ENCODE results near the gene MOB1B.
A peak's percentile ranks its signal among the peaks of the same experiment; 100 is the strongest.
"Not testable (repeated sequence)": the region's sequence is repeated elsewhere in the genome, so short reads cannot be mapped to it uniquely, and the experiment has no call there.

Gene MOB1B

GRCh38 chr4:71009890-71010588, 107.9 kb downstream of the MOB1B start:
- no peak for DNase-seq (ENCODE audit: extremely low read depth, low read depth)
- peak; percentile 55 for TF ChIP-seq CTCF (IDR thresholded peaks at IDR 0.05; ENCODE audit: low read depth, low read length)

DNA sequence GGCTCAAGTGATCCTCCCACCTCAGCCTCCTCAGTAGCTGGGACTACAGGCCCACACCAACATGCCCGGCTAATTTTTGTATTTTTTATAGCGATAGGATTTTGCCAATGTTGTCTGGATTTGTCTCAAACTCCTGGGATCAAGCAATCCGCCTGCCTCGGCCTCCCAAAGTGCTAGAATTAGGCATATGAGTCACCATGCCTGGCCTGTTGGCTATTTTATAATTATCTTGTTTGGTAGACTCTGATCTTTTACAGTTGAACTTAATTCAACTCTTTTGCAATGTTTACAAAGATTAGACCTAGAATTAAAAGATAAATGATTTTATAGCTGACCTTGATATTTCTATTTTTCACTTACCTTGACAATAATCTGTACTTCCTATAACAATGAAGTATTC, 109.3 kb downstream of the MOB1B start:
- no peak for TF ChIP-seq CTCF (IDR thresholded peaks at IDR 0.05; ENCODE audit: low read depth, low read length)
- no peak for DNase-seq (ENCODE audit: extremely low read depth, low read depth)

- not testable (repeated sequence) for DNase-seq (ENCODE audit: extremely low read depth, low read depth)
Measured at GRCh38 chr4:71017391-71017790, 115.2 kb downstream of the MOB1B start.

DNA sequence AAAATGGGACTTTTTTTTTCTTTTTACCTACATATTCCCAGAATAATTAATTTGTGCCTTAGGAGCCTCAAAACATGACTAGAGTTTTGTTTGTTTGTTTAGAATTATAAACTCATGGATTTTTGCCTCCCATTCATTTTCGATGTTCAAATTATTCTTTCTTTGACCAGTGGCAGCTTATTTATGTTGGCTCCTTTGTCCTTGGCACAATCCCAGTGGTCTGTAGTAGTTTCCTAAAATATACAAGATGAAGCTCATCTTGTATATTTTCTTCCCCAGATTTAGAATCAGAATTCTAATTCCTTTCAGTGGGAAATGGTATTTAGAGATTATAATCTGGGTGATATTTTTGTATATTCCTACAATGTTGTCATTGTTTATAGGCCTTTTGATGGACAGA, 118.4 kb downstream of the MOB1B start:
- no peak for DNase-seq (ENCODE audit: extremely low read depth, low read depth)
- no peak for TF ChIP-seq CTCF (IDR thresholded peaks at IDR 0.05; ENCODE audit: low read depth, low read length)

- no peak for TF ChIP-seq CTCF (IDR thresholded peaks at IDR 0.05; ENCODE audit: low read depth, low read length)
Measured at GRCh38 chr4:71025654-71026053, 123.5 kb downstream of the MOB1B start.

DNA sequence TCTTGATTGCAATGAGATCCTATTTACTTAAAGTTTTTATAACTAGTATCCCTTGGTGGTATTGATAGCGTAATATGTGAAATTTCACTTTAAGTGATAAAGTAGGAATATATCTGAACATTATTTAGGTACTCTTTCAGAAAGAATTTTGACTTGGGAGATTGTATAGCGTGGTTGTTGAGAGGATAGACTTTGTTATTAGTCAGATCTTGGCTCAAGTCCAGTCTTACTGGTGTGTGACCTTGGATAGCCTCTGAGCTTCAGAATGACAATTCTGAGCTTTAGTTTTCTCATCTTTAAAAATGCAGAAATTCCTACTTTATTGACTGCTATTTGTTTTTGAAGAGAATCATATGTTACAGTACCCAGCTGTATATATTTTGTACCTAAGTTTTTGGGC, 123.9 kb downstream of the MOB1B start:
- no peak for TF ChIP-seq CTCF (IDR thresholded peaks at IDR 0.05; ENCODE audit: low read depth, low read length)
- peak; percentile 23 for DNase-seq (ENCODE audit: extremely low read depth, low read depth)

More at GRCh38 chr4:71025654-71026053, 123.5 kb downstream of the MOB1B start:
- DNase-seq (ENCODE audit: extremely low read depth, low read depth) = no peak

DNA sequence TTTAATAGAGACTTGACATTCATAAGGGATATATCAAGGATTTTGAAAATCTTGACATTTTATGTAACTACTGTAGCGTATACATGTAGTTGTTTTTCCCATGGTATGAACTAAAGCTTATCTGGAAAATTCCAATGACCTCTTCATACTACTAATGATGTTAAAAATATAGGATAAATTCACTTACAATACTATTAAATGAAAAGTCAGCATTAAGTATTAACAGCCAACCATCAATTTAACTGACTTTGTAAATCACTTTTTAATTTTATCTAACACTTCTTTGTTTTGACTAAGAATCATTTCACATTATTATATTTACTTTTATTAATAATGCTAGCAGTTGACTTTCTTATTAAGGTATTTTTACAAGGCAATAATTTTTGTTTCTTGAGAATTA, 125.4 kb downstream of the MOB1B start:
- no peak for DNase-seq (ENCODE audit: extremely low read depth, low read depth)
- no peak for TF ChIP-seq CTCF (IDR thresholded peaks at IDR 0.05; ENCODE audit: low read depth, low read length)

DNA sequence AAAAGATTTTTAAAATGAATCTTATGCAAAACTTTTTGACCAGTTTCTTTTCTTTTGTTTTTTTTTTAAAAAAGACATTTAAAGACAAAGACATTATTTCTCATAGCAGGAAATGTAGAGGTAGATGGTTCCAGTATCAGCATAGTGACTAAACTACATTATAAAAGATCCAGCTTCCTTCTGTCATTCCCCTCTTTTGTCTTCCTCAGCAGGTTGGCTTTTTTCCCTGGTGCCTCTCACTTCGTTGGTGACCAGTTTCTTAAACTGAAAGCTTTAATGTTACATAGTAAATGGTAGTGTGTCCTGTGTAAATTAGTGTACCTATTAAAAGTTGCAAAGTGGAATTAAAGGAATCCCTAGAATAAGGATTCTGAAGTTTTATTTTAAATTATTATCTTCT, 127.3 kb downstream of the MOB1B start:
- TF ChIP-seq CTCF (IDR thresholded peaks at IDR 0.05; ENCODE audit: low read depth, low read length) = no peak
- DNase-seq (ENCODE audit: extremely low read depth, low read depth) = no peak

GRCh38 chr4:71032106-71032505, 129.9 kb downstream of the MOB1B start:
- DNase-seq (ENCODE audit: extremely low read depth, low read depth) = not testable (repeated sequence)

Data from AG09319 (cell line).